GM23248 (cell line): ENCODE data around the gene KCNG1.

Source experiments
- EZH2 ChIP-seq: fragments of 200-600 bp; sonication (generic); IDR thresholded peaks from 2 replicates; pipeline ENCODE4 v1.6.1; 2018; ENCODE audit warnings: antibody characterized with exemption, mild to moderate bottlenecking; ENCODE audit not compliant: insufficient read depth, poor library complexity, severe bottlenecking
- EZH2phosphoT487 ChIP-seq: fragments of 200-600 bp; sonication (generic); IDR thresholded peaks from 2 replicates; pipeline ENCODE4 v1.6.1; 2018; ENCODE audit warnings: antibody characterized with exemption, moderate library complexity, mild to moderate bottlenecking, low read depth; ENCODE audit not compliant: insufficient read depth

- no peak for TF ChIP-seq EZH2phosphoT487
- TF ChIP-seq EZH2: no peak
Measured at GRCh38 chr20:51034476-51034875, 11.6 kb upstream of the KCNG1 start.
